Nephron (organoid): ENCODE data around the gene AKT1.
"Not testable (repeated sequence)": the region's sequence is repeated elsewhere in the genome, so short reads cannot be mapped to it uniquely, and the experiment has no call there.

ENCODE experiments used
- H3K27ac Mint-ChIP-seq, 3 experiments: 2 replicates each; pipeline ENCODE4 v1.8.0; 2020; ENCODE audit warnings: mixed read lengths in 3 of 3, mild to moderate bottlenecking in 2 of 3, moderate library complexity in 1 of 3
- H3K27me3 Mint-ChIP-seq: 2 replicates; pipeline ENCODE4 v1.8.0; 2021; ENCODE audit warnings: low read depth, mild to moderate bottlenecking, moderate library complexity, mixed read lengths
- H3K36me3 Mint-ChIP-seq: 2 replicates; pipeline ENCODE4 v1.8.0; 2020; ENCODE audit warnings: low read depth, mixed read lengths
- H3K4me1 Mint-ChIP-seq: 2 replicates; pipeline ENCODE4 v1.8.0; 2020; ENCODE audit warnings: mixed read lengths
- H3K4me3 Mint-ChIP-seq, 3 experiments: 2 replicates each; pipeline ENCODE4 v1.8.0; 2020; ENCODE audit warnings: mild to moderate bottlenecking in 3 of 3, mixed read lengths in 3 of 3, moderate library complexity in 2 of 3
- H3K9me3 Mint-ChIP-seq: 2 replicates; pipeline ENCODE4 v1.8.0; 2020; ENCODE audit warnings: mixed read lengths
- TF ChIP-seq, protein P1 (sequence below), 3 experiments: fragments of 200-600 bp; sonication (generic); IDR thresholded peaks; one replicate each; pipeline ENCODE4 v1.5.0; 2021; ENCODE audit warnings: antibody characterized with exemption in 3 of 3; ENCODE audit not compliant: unreplicated experiment in 3 of 3

AKT1 gene

DNA sequence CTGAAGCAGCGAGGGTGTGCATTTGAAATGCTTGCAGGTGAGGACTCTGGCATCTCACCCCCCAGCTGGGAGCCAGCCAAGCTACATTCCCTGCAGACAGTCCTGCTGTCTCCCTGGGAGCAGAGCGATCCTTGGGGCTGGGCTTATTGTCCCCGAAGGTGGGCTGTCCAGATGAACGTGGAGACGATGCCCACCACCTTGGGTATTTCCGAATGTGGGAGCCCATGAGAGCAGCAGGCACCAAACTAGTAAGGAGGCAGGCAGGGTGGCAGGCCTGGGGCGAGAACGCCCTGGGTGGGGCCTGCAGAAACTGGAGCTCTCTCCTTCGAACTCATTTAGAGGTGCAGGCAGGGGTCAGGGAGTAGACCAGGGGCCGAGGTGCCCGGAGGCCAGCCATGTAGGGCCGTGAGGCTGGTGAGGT is 23.8 kb upstream of the AKT1 start:
- Mint-ChIP-seq H3K9me3 (peaks cover 1% of the 10 kb centered on the region), H3K36me3 (no peaks in the 10 kb centered on the region), H3K4me1 (peaks cover 7% of the 10 kb centered on the region), H3K27me3 (peaks cover 9% of the 10 kb centered on the region), H3K27ac (no peak overlapping the region), H3K4me3 (peak overlapping the region in 1 of 3 experiments; percentile 34)
- TF ChIP-seq, protein P1, sequence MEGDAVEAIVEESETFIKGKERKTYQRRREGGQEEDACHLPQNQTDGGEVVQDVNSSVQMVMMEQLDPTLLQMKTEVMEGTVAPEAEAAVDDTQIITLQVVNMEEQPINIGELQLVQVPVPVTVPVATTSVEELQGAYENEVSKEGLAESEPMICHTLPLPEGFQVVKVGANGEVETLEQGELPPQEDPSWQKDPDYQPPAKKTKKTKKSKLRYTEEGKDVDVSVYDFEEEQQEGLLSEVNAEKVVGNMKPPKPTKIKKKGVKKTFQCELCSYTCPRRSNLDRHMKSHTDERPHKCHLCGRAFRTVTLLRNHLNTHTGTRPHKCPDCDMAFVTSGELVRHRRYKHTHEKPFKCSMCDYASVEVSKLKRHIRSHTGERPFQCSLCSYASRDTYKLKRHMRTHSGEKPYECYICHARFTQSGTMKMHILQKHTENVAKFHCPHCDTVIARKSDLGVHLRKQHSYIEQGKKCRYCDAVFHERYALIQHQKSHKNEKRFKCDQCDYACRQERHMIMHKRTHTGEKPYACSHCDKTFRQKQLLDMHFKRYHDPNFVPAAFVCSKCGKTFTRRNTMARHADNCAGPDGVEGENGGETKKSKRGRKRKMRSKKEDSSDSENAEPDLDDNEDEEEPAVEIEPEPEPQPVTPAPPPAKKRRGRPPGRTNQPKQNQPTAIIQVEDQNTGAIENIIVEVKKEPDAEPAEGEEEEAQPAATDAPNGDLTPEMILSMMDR (IDR thresholded peaks at IDR 0.05; ENCODE audit: unreplicated experiment in 3 of 3): no peak

DNA sequence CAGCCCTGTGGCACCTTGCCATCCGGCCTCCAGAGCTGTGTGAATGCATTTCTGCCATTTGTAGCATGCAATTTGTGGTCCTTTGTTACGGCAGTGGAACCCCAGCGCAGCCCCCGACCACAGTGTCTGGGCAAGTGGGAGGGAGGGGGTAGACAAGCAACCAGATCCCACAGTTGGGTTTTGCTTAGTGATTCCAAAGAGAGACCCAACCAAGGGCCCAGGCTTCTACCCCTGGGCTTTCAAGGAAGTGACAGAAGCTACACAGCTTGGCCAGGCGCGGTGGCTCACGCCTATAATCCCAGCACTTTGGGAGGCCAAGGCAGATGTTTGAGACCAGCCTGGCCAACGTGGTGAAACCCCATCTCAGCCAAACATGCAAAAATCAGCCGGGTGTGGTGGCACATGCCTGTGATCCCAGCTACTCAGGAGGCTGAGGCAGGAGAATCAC is 23.2 kb upstream of the AKT1 start:
- Mint-ChIP-seq H3K9me3 (no peaks in the 10 kb centered on the region), H3K27me3 (peaks cover 2% of the 10 kb centered on the region)

DNA sequence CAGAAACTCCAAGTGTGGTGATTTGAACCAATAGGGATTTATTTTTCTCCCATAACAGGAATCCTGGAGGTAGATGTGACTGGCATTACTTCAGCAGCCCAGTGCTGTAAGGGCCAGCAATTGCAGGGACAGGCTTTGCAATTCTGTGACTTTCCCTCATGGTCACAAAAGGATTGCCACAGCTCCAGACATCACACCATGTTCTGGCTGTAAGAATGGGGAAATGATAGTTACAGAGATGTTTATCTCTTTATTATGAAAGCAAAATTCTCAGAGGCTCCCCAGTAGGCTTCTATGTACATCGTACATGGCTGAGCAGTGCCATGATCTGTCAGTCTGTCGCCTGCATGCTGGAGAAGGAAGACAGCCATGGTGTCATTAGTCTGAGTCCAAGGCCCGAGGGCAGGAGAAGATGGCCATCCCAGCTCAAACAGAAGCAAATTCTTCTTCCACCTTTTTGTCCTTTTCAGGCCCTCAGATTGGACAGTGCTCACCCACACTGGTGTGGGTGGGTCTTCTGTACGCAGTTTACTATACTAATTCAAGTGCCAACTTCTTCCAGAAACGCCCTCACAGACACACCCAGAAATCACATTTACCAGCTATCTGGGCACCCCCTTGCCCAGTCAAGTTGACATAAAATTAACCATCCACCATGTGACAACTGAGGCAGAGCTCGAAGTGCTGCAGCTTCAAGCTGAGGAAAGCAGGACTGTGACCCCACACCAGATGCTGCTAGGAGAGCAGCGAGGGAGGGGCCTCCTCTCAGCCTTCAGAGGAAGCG is 22.6 kb upstream of the AKT1 start:
- H3K9me3 Mint-ChIP-seq: no peaks in the 10 kb centered on the region
- TF ChIP-seq, protein P1 (IDR thresholded peaks at IDR 0.05; ENCODE audit: unreplicated experiment in 3 of 3): no peak
- H3K4me1 Mint-ChIP-seq: peaks cover 15% of the 10 kb centered on the region
- peak overlapping the region; percentile 50 to 65 (median 63) for H3K4me3 Mint-ChIP-seq
- no peaks in the 10 kb centered on the region for H3K27me3 Mint-ChIP-seq
- H3K36me3 Mint-ChIP-seq: no peaks in the 10 kb centered on the region
- no peak overlapping the region for H3K27ac Mint-ChIP-seq

More for the DNA sequence above, 23.2 kb upstream of the AKT1 start:
- TF ChIP-seq, protein P1 (IDR thresholded peaks at IDR 0.05; ENCODE audit: unreplicated experiment in 3 of 3): no peak
- H3K36me3 Mint-ChIP-seq: no peaks in the 10 kb centered on the region
- peaks cover 13% of the 10 kb centered on the region for H3K4me1 Mint-ChIP-seq
- no peak overlapping the region for H3K27ac Mint-ChIP-seq
- peak overlapping the region in 2 of 3 experiments; percentile 50 to 65 for H3K4me3 Mint-ChIP-seq

DNA sequence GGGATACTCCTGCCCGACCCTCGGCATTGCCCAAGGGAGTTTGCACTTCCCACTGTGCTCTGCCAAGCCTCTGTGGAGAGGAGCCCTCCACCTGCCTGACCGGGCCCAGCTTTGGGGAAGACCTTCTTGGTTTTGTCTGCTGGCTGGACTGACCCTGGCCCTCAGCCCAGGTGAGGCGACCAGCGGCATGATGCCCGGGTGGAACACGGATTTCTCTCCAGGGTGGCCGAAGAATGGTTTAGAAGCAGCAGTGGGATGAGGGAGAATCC is 21.0 kb upstream of the AKT1 start:
- Mint-ChIP-seq H3K36me3 (no peaks in the 10 kb centered on the region), H3K4me3 (peak overlapping the region; percentile 96 to 97 (median 96)), H3K27ac (peak overlapping the region; percentile 78 to 97 (median 95)), H3K4me1 (peaks cover 15% of the 10 kb centered on the region), H3K9me3 (no peaks in the 10 kb centered on the region), H3K27me3 (no peaks in the 10 kb centered on the region)
- TF ChIP-seq, protein P1 (IDR thresholded peaks at IDR 0.05; ENCODE audit: unreplicated experiment in 3 of 3): no peak

DNA sequence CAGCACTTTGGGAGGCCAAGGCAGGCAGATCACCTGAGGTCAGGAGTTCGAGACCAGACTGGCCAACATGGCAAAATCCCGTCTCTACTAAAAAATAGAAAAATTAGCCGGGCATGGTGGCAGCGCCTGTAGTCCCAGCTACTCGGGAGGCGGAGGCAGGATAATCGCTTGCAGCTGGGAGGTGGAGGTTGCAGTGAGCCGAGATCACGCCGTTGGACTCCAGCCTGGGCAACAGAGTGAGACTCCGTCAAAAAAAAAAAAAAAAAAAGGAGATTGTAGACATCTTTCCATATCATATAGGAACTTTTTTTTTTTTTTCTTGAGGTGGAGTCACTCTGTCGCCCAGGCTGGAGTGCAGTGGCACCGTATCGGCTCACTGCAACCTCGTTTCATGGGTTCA is 19.2 kb upstream of the AKT1 start:
- H3K36me3 Mint-ChIP-seq, H3K9me3 Mint-ChIP-seq, H3K27me3 Mint-ChIP-seq: not testable (repeated sequence)
- H3K27ac Mint-ChIP-seq: peak overlapping the region; percentile 15 to 28 (median 17)
- H3K4me1 Mint-ChIP-seq: peaks cover 15% of the 10 kb centered on the region
- peak overlapping the region; percentile 96 to 97 (median 96) for H3K4me3 Mint-ChIP-seq

DNA sequence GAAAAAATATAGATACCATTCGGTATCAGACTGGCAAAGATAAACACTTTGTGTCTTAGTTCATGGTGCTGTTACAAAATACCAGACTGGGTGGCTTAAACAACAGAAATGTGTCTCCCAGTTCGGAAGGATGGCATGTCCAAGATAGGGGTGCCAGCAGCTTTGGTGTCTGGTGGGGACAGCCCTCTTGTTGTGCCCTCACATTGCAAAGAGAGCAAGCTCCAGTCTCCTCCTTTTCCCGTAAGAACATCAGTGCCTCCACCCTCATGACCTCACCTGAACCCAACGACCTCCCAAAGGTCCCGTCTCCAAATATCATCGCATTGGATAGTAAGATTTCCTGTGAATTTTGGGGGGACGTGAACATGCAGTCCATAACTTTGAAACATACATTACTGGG is 17.7 kb upstream of the AKT1 start:
- Mint-ChIP-seq H3K9me3 (no peaks in the 10 kb centered on the region), H3K4me1 (peaks cover 15% of the 10 kb centered on the region), H3K27me3 (no peaks in the 10 kb centered on the region), H3K27ac (peak overlapping the region in 1 of 3 experiments; percentile 64), H3K36me3 (no peaks in the 10 kb centered on the region), H3K4me3 (peak overlapping the region; percentile 68 to 86 (median 80))
- TF ChIP-seq, protein P1 (IDR thresholded peaks at IDR 0.05; ENCODE audit: unreplicated experiment in 3 of 3): no peak
